HepG2 (cell line): ENCODE data around the gene VPS13D. TPM values are rescaled to one million over a fixed set of nuclear protein-coding genes. Genes with fewer than 3 reads are reported as not detected.

Experiments
- ATAC-seq: fragments of 200-7000 bp; cut with Tn5 transposase; 3 replicates; pipeline ENCODE4 v1.9.1; 2020; ENCODE audit warnings: mild to moderate bottlenecking, moderate library complexity
- BruUV-seq: library from RNA; stranded (reverse); fragments of 400-500 nt; replicated peaks from 2 replicates; lab custom pipeline; 2021; lab: Mats Ljungman, UMichigan
- CTCF ChIA-PET: fragments of 300-600 bp; formaldehyde crosslinking; extraction: SDS; loops from one replicate; lab custom pipeline; 2021; ENCODE audit warnings: low total read pairs, inconsistent platforms, low intra/inter-chr PET ratio; lab: Yijun Ruan, JAX
- POLR2A ChIA-PET: fragments of 350-600 bp; sonication (Branson Sonifier 250); formaldehyde crosslinking; loops from one replicate; lab custom pipeline; 2020; ENCODE audit warnings: antibody characterized with exemption, inconsistent platforms; lab: Yijun Ruan, JAX
- DNase-seq: peaks from one replicate; pipeline ENCODE4 v3.0.0-alpha.2; 2015; ENCODE audit warnings: low spot score
- FAIRE-seq: peaks from 3 replicates; lab custom pipeline; 2011; peaks lifted over from hg19 to GRCh38; lab: Jason Lieb, UNC
- H2AFZ ChIP-seq: one replicate; pipeline ENCODE4 v1.6.1; 2011; ENCODE audit warnings: low read length, inconsistent platforms
- H3K27ac ChIP-seq: fragments of 300-600 bp; 3 replicates; pipeline ENCODE4 v1.8.0; 2011; ENCODE audit warnings: mixed run types, mild to moderate bottlenecking, mixed read lengths, low read length, inconsistent platforms; ENCODE audit not compliant: insufficient read depth; ENCODE audit errors: extremely low read length
- H3K27me3 ChIP-seq, 2 experiments: fragments of 200-600 bp in 1 of 2; 2 replicates in 1 of 2; 3 replicates in 1 of 2; pipeline versions ENCODE4 v1.6.0 to v1.8.0; 2011; ENCODE audit warnings: low read length in 2 of 2, mild to moderate bottlenecking in 2 of 2, moderate library complexity in 2 of 2, inconsistent platforms in 1 of 2; ENCODE audit not compliant: insufficient read depth in 2 of 2, control insufficient read depth in 1 of 2
- H3K36me3 ChIP-seq, 2 experiments: fragments of 200-600 bp in 1 of 2; replicated peaks in 1 of 2; 2 replicates in 1 of 2; 3 replicates in 1 of 2; pipeline versions ENCODE4 v1.5.1 to v1.8.0; 2011; ENCODE audit warnings: low read length in 2 of 2, inconsistent platforms in 1 of 2; ENCODE audit not compliant: insufficient read depth in 2 of 2, control insufficient read depth in 1 of 2
- H3K4me1 ChIP-seq: 2 replicates; pipeline ENCODE4 v1.5.1; 2012; ENCODE audit warnings: low read length, inconsistent platforms; ENCODE audit not compliant: insufficient read depth
- H3K4me2 ChIP-seq: 2 replicates; pipeline ENCODE4 v1.6.0; 2011; ENCODE audit warnings: low read depth, low read length, inconsistent platforms
- H3K4me3 ChIP-seq, 3 experiments: fragments of 200-600 bp in 1 of 3; sonication (generic), shearing (Covaris generic) in 1 of 3; replicated peaks in 1 of 3; 2 replicates each; pipeline ENCODE4 v1.5.1; 2011 to 2016; ENCODE audit warnings: low read length in 3 of 3, inconsistent platforms in 2 of 3, low read depth in 2 of 3, mild to moderate bottlenecking in 2 of 3, control low read depth in 1 of 3, mixed read lengths in 1 of 3; ENCODE audit not compliant: insufficient read depth in 1 of 3
- H3K79me2 ChIP-seq: one replicate; pipeline ENCODE4 v1.6.1; 2011; ENCODE audit warnings: low read length, inconsistent platforms; ENCODE audit not compliant: insufficient read depth
- H3K9ac ChIP-seq: 2 replicates; pipeline ENCODE4 v1.6.0; 2011; ENCODE audit warnings: mild to moderate bottlenecking, low read depth, low read length, inconsistent platforms; ENCODE audit not compliant: insufficient read depth
- H3K9me3 ChIP-seq: 2 replicates; pipeline ENCODE4 v1.5.1; 2012; ENCODE audit warnings: mild to moderate bottlenecking, low read length
- H4K20me1 ChIP-seq: 2 replicates; pipeline ENCODE4 v1.6.0; 2011; ENCODE audit warnings: inconsistent platforms, mild to moderate bottlenecking, low read length, moderate library complexity; ENCODE audit not compliant: insufficient read depth
- AGO2 ChIP-seq: fragments of 200-400 bp; formaldehyde crosslinking; optimal IDR thresholded peaks from 2 replicates; pipeline ENCODE3; 2017; ENCODE audit warnings: mild to moderate bottlenecking, low read depth, low read length, moderate library complexity
- ATF1 ChIP-seq: IDR thresholded peaks from 2 replicates; pipeline ENCODE4 v1.6.1; 2016; ENCODE audit warnings: mild to moderate bottlenecking, control low read depth
- DMAP1 ChIP-seq: IDR thresholded peaks from 2 replicates; pipeline ENCODE4 v1.6.1; 2016
- ESRRA ChIP-seq: sonication (generic); formaldehyde crosslinking; IDR thresholded peaks from 2 replicates; pipeline ENCODE4 v1.5.1; 2020; ENCODE audit warnings: mild to moderate bottlenecking, low read depth, missing genetic modification reagents
- KAT2B ChIP-seq: fragments of 150-350 bp; IDR thresholded peaks from 2 replicates; pipeline ENCODE4 v1.6.1; 2014; ENCODE audit warnings: low read depth, low read length, borderline replicate concordance
- KDM5B ChIP-seq: sonication (generic); formaldehyde crosslinking; IDR thresholded peaks from 2 replicates; pipeline ENCODE4 v1.4.0; 2020; ENCODE audit warnings: missing genetic modification reagents, mild to moderate bottlenecking, borderline replicate concordance
- PAF1 ChIP-seq: IDR thresholded peaks from 2 replicates; pipeline ENCODE4 v1.6.1; 2016; ENCODE audit warnings: missing genetic modification reagents, missing compliant biosample characterization
- POLR2A ChIP-seq, 2 experiments: IDR thresholded peaks; 2 replicates each; pipeline ENCODE4 v1.6.1; 2011; ENCODE audit warnings: low read depth in 2 of 2, low read length in 2 of 2, mild to moderate bottlenecking in 1 of 2, moderate library complexity in 1 of 2; ENCODE audit not compliant: insufficient read depth in 1 of 2
- RFX3 ChIP-seq: IDR thresholded peaks from 2 replicates; pipeline ENCODE4 v1.6.1; 2016; ENCODE audit warnings: missing biosample characterization, missing genetic modification reagents
- RFX5 ChIP-seq: IDR thresholded peaks from 2 replicates; pipeline ENCODE4 v1.6.1; 2011; ENCODE audit warnings: low read depth, low read length, improper control_type of control experiment
- ZNF34 ChIP-seq: sonication (generic); formaldehyde crosslinking; IDR thresholded peaks from 2 replicates; pipeline ENCODE4 v1.4.0; 2020; ENCODE audit warnings: mild to moderate bottlenecking, missing genetic modification reagents, borderline replicate concordance
- WGBS: methylation state at CpG from one replicate; pipeline ENCODE4 v1.1.6; 2017; ENCODE audit warnings: low lambda C conversion rate; 5-methylcytosine and 5-hydroxymethylcytosine counted together
- in situ Hi-C: cut with HindIII; loops from 2 replicates; pipeline ENCODE4 v1.10.0; 2017; ENCODE audit warnings: low pct_unique_long_range_greater_than_20kb; ENCODE audit not compliant: extremely low pct_ligation_motif_present
- intact Hi-C: fragments of 100-400 bp; cut with micrococcal nuclease; formaldehyde crosslinking; loops from one replicate; pipeline ENCODE4 v1.10.0; 2022; ENCODE audit not compliant: unreplicated experiment
- polyA plus RNA-seq, 8 experiments: library from polyadenylated mRNA; depleted of rRNA in 3 of 8; stranded (reverse) in 7 of 8; unstranded in 1 of 8; fragments of >200 nt; fragmentation: Illumina TruSeq in 4 of 8; extraction: Trizol in 4 of 8; gene quantifications; 2 replicates each; pipeline versions ENCODE4 v1.2.1 to v1.2.3, GENCODE V29; 2011 to 2016; ENCODE audit warnings: low read depth in 4 of 8, missing spikeins in 1 of 8, mixed read lengths in 1 of 8; ENCODE audit not compliant: insufficient read depth in 1 of 8
- total RNA-seq, 5 experiments: library from RNA; depleted of rRNA; stranded (reverse); fragments of >200 nt; fragmentation: Illumina TruSeq; extraction: Trizol; gene quantifications; 2 replicates each; pipeline ENCODE4 v1.2.3, GENCODE V29; 2016; ENCODE audit warnings: low read depth in 1 of 5
- TF ChIP-seq, protein P1 (sequence below): sonication (generic); formaldehyde crosslinking; IDR thresholded peaks from 2 replicates; pipeline ENCODE4 v1.5.0; 2020; ENCODE audit warnings: mild to moderate bottlenecking, missing genetic modification reagents
- TF ChIP-seq, protein P2 (sequence below): sonication (generic); formaldehyde crosslinking; IDR thresholded peaks from 2 replicates; pipeline ENCODE4 v1.5.0; 2020; ENCODE audit warnings: mild to moderate bottlenecking, missing genetic modification reagents

VPS13D gene
- total and polyA plus RNA-seq, 2 of the 13 experiments (the other 11 are each of a cell fraction or from before 2014, with no cell fraction given) = 8.6 to 13.9 TPM

DNA sequence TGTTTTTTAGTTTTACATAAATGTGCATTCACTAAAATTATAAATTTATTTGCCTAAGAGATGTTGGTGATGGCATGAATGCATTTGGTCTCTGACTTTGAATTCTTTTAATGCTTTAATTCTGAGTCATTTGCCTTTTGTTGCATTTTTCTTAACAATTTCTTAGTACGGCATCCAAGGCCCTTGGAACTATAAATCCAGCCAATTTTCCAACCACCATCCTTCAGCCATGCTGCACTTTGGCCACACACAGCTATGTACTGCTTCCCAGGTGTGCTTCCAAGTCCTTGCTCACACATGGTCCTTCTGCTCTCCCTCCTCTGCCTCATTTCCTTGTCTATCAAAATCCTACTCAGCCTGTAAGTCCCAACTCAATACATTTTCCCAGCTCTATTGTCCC is 227.1 kb downstream of the VPS13D start:
- H3K27ac ChIP-seq = no peak overlapping the region
- ChIA-PET CTCF (no interaction called here), POLR2A (no interaction called here)
- H3K79me2 ChIP-seq = no peaks in the 10 kb centered on the region
- no peak overlapping the region for H3K9ac ChIP-seq
- H3K36me3 ChIP-seq = peaks cover 5 to 20% of the 10 kb centered on the region in 2 experiments; a peak in 4 of 5 replicates
- H3K4me2 ChIP-seq = no peak overlapping the region
- no peak overlapping the region for H3K4me3 ChIP-seq
- BruUV-seq = no TSS peak
- no peaks in the 10 kb centered on the region for H3K9me3 ChIP-seq
- in situ Hi-C loops = no loop called here
- WGBS = 97% methylated on average over 1 of the region's 1 CpG
- FAIRE-seq (no peak), ATAC-seq (no peak), DNase-seq (no peak)
- H2AFZ ChIP-seq = no peak overlapping the region
- TF ChIP-seq KDM5B (CRISPR knock-in tag) = no peak
- H3K27me3 ChIP-seq = no peaks in the 10 kb centered on the region
- intact Hi-C loops = no loop called here
- H3K4me1 ChIP-seq = peaks cover 40% of the 10 kb centered on the region
- no peaks in the 10 kb centered on the region for H4K20me1 ChIP-seq

DNA sequence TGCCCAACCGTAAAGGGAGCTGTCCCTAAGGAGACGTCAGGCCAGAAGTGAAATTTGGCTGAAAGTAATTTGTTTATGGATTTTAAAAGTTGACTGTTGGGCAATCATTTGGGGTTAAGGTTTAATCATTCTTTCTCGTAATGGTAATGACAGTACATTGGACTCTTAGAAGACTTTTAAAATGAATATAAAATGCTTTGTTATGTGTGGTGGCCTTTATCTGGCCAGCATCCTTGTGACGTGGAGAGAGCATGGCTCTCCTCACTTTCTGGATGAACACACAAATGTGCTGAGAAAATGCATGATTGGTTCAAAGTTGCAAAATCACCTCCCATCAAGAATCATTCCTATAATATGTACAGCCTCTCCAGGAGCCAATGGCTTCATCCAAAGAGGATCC is 227.9 kb downstream of the VPS13D start:
- POLR2A ChIA-PET = no interaction called here
- intact Hi-C loops = no loop called here
- CTCF ChIA-PET = no interaction called here
- Histone ChIP-seq H3K9ac (no peak overlapping the region), H3K27ac (no peak overlapping the region), H3K9me3 (no peaks in the 10 kb centered on the region), H4K20me1 (no peaks in the 10 kb centered on the region), H3K4me1 (peaks cover 32% of the 10 kb centered on the region), H2AFZ (no peak overlapping the region), H3K4me2 (no peak overlapping the region), H3K4me3 (no peak overlapping the region), H3K36me3 (peaks cover 7 to 24% of the 10 kb centered on the region in 2 experiments; a peak in 4 of 5 replicates), H3K79me2 (no peaks in the 10 kb centered on the region), H3K27me3 (no peaks in the 10 kb centered on the region)
- no peak for FAIRE-seq
- DNase-seq = no peak
- in situ Hi-C loops = no loop called here
- WGBS = 93% methylated on average over 4 of the region's 4 CpGs
- TF ChIP-seq, protein P1, sequence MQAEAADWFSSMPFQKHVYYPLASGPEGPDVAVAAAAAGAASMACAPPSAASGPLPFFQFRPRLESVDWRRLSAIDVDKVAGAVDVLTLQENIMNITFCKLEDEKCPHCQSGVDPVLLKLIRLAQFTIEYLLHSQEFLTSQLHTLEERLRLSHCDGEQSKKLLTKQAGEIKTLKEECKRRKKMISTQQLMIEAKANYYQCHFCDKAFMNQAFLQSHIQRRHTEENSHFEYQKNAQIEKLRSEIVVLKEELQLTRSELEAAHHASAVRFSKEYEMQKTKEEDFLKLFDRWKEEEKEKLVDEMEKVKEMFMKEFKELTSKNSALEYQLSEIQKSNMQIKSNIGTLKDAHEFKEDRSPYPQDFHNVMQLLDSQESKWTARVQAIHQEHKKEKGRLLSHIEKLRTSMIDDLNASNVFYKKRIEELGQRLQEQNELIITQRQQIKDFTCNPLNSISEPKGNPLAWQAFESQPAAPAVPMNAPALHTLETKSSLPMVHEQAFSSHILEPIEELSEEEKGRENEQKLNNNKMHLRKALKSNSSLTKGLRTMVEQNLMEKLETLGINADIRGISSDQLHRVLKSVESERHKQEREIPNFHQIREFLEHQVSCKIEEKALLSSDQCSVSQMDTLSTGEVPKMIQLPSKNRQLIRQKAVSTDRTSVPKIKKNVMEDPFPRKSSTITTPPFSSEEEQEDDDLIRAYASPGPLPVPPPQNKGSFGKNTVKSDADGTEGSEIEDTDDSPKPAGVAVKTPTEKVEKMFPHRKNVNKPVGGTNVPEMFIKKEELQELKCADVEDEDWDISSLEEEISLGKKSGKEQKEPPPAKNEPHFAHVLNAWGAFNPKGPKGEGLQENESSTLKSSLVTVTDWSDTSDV (CRISPR knock-in tag) = no peak
- TF ChIP-seq ZNF34 (no peak), AGO2 (no peak), ESRRA (CRISPR knock-in tag) (no peak), ATF1 (CRISPR knock-in tag) (no peak), KAT2B (no peak), PAF1 (CRISPR knock-in tag) (no peak), POLR2A (IDR thresholded peaks at IDR 0.05; ENCODE audit: insufficient read depth in 1 of 2, low read depth in 2 of 2, low read length in 2 of 2) (no peak), RFX3 (CRISPR knock-in tag) (no peak), DMAP1 (CRISPR knock-in tag) (no peak), RFX5 (no peak)
- TF ChIP-seq, protein P2, sequence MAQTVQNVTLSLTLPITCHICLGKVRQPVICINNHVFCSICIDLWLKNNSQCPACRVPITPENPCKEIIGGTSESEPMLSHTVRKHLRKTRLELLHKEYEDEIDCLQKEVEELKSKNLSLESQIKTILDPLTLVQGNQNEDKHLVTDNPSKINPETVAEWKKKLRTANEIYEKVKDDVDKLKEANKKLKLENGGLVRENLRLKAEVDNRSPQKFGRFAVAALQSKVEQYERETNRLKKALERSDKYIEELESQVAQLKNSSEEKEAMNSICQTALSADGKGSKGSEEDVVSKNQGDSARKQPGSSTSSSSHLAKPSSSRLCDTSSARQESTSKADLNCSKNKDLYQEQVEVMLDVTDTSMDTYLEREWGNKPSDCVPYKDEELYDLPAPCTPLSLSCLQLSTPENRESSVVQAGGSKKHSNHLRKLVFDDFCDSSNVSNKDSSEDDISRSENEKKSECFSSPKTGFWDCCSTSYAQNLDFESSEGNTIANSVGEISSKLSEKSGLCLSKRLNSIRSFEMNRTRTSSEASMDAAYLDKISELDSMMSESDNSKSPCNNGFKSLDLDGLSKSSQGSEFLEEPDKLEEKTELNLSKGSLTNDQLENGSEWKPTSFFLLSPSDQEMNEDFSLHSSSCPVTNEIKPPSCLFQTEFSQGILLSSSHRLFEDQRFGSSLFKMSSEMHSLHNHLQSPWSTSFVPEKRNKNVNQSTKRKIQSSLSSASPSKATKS (CRISPR knock-in tag) = no peak
- BruUV-seq = no TSS peak
- no peak for ATAC-seq
